ENCODE results near the gene BMP6.

GRCh38 chr6:7798751-7799150 is 72.9 kb downstream of the BMP6 start:
- no peak for TF ChIP-seq CTCF (IDR thresholded peaks at IDR 0.05; ENCODE audit: low read length)
- no peak for TF ChIP-seq EZH2phosphoT487 (IDR thresholded peaks at IDR 0.05; ENCODE audit: low read length)
- no peak for TF ChIP-seq EZH2 (optimal IDR thresholded peaks at IDR 0.05; ENCODE audit: low read depth, low read length)

Measured in MM.1S (cell line).